ENCODE data around the gene CYP26B1.

Gene CYP26B1

GRCh38 chr2:72147303-72147971 lies at the start of gene CYP26B1:
Gene CYP26B1, minus strand, starts transcription at chr2:72147862. Its CDS starts 28 bp downstream, at chr2:72147834.
- no peak for DNase-seq

- DNase-seq = no peak
Observed at GRCh38 chr2:72193723-72194122, 46.1 kb upstream of the CYP26B1 start.

- DNase-seq = no peak
Observed at GRCh38 chr2:72191441-72191840, 43.8 kb upstream of the CYP26B1 start.

GRCh38 chr2:72185206-72185605 lies 37.5 kb upstream of the CYP26B1 start:
- DNase-seq = no peak

- no peak for DNase-seq
Observed at GRCh38 chr2:72183466-72183865, 35.8 kb upstream of the CYP26B1 start.

GRCh38 chr2:72183016-72183415 lies 35.4 kb upstream of the CYP26B1 start:
- no peak for DNase-seq

- no peak for DNase-seq
Observed at GRCh38 chr2:72182547-72182946, 34.9 kb upstream of the CYP26B1 start.

- no peak for DNase-seq
Observed at GRCh38 chr2:72181616-72182015, 34.0 kb upstream of the CYP26B1 start.

GRCh38 chr2:72180351-72180750 lies 32.7 kb upstream of the CYP26B1 start:
- DNase-seq = no peak

- no peak for DNase-seq
Observed at GRCh38 chr2:72178551-72178950, 30.9 kb upstream of the CYP26B1 start.

- no peak for DNase-seq
Observed at GRCh38 chr2:72176281-72176680, 28.6 kb upstream of the CYP26B1 start.

- no peak for DNase-seq
Observed at GRCh38 chr2:72175636-72176035, 28.0 kb upstream of the CYP26B1 start.

GRCh38 chr2:72173640-72174321 lies 26.1 kb upstream of the CYP26B1 start:
- DNase-seq = no peak

GRCh38 chr2:72172478-72172877 lies 24.8 kb upstream of the CYP26B1 start:
- DNase-seq = no peak

- DNase-seq = no peak
Observed at GRCh38 chr2:72166279-72166678, 18.6 kb upstream of the CYP26B1 start.

- no peak for DNase-seq
Observed at GRCh38 chr2:72165792-72166191, 18.1 kb upstream of the CYP26B1 start.

GRCh38 chr2:72162574-72162973 lies 14.9 kb upstream of the CYP26B1 start:
- no peak for DNase-seq

GRCh38 chr2:72159211-72159993 lies 11.7 kb upstream of the CYP26B1 start:
- no peak for DNase-seq

- no peak for DNase-seq
Observed at GRCh38 chr2:72157871-72158771, 10.5 kb upstream of the CYP26B1 start.

GRCh38 chr2:72156872-72157271 lies 9.2 kb upstream of the CYP26B1 start:
- no peak for DNase-seq

- no peak for DNase-seq
Observed at GRCh38 chr2:72155737-72156136, 8.1 kb upstream of the CYP26B1 start.

GRCh38 chr2:72155151-72155550 lies 7.5 kb upstream of the CYP26B1 start:
- no peak for DNase-seq

Data from 8988T (cell line).